HUES6 (cell line): ENCODE data around the gene TCF7L1.

Experiments used
- H3K27ac ChIP-seq: 2 replicates; pipeline ENCODE4 v1.7.0; 2013; ENCODE audit warnings: low read depth, mild to moderate bottlenecking, low read length, inconsistent platforms
- H3K27me3 ChIP-seq: 2 replicates; pipeline ENCODE4 v1.6.1; 2013; ENCODE audit warnings: low read length; ENCODE audit not compliant: control insufficient read depth, insufficient read depth
- H3K36me3 ChIP-seq: 2 replicates; pipeline ENCODE4 v1.6.1; 2013; ENCODE audit warnings: low read length; ENCODE audit not compliant: control insufficient read depth, insufficient read depth
- H3K4me1 ChIP-seq: 2 replicates; pipeline ENCODE4 v1.6.1; 2013; ENCODE audit warnings: low read length; ENCODE audit not compliant: control insufficient read depth, insufficient read depth
- H3K4me3 ChIP-seq: 2 replicates; pipeline ENCODE4 v1.5.1; 2013; ENCODE audit warnings: low read depth, low read length
- H3K9ac ChIP-seq: one replicate; pipeline ENCODE4 v1.6.1; 2013; ENCODE audit warnings: mild to moderate bottlenecking, low read length
- H3K9me3 ChIP-seq: 2 replicates; pipeline ENCODE4 v1.6.1; 2013; ENCODE audit warnings: low read depth, low read length; ENCODE audit not compliant: control insufficient read depth, insufficient read depth

Gene TCF7L1

GRCh38 chr2:85286918-85287317, 153.7 kb downstream of the TCF7L1 start:
- Histone ChIP-seq H3K4me1 (peaks cover 12% of the 10 kb centered on the region), H3K9me3 (no peaks in the 10 kb centered on the region), H3K27ac (no peak overlapping the region), H3K9ac (no peak overlapping the region), H3K36me3 (peaks cover 21% of the 10 kb centered on the region), H3K27me3 (no peaks in the 10 kb centered on the region), H3K4me3 (no peak overlapping the region)

GRCh38 chr2:85287721-85288120, 154.5 kb downstream of the TCF7L1 start:
- Histone ChIP-seq H3K27ac (no peak overlapping the region), H3K9me3 (no peaks in the 10 kb centered on the region), H3K4me3 (no peak overlapping the region), H3K36me3 (peaks cover 23% of the 10 kb centered on the region), H3K27me3 (no peaks in the 10 kb centered on the region), H3K9ac (no peak overlapping the region), H3K4me1 (peaks cover 12% of the 10 kb centered on the region)

GRCh38 chr2:85288244-85288725, 155.1 kb downstream of the TCF7L1 start:
- Histone ChIP-seq H3K27me3 (no peaks in the 10 kb centered on the region), H3K36me3 (peaks cover 26% of the 10 kb centered on the region), H3K9me3 (no peaks in the 10 kb centered on the region), H3K4me3 (no peak overlapping the region), H3K9ac (no peak overlapping the region), H3K4me1 (peaks cover 15% of the 10 kb centered on the region), H3K27ac (no peak overlapping the region)

- H3K27me3 ChIP-seq, result no peaks in the 10 kb centered on the region
- no peaks in the 10 kb centered on the region for H3K9me3 ChIP-seq
- no peak overlapping the region for H3K9ac ChIP-seq
- H3K36me3 ChIP-seq, result peaks cover 15% of the 10 kb centered on the region
- H3K27ac ChIP-seq, result no peak overlapping the region
- no peak overlapping the region for H3K4me3 ChIP-seq
- H3K4me1 ChIP-seq, result peaks cover 20% of the 10 kb centered on the region
These were observed 158.3 kb downstream of the TCF7L1 start for GRCh38 chr2:85291425-85292023.

- Histone ChIP-seq H3K36me3 (peaks cover 47% of the 10 kb centered on the region), H3K9me3 (no peaks in the 10 kb centered on the region), H3K27ac (no peak overlapping the region), H3K9ac (no peak overlapping the region), H3K4me3 (no peak overlapping the region), H3K27me3 (no peaks in the 10 kb centered on the region), H3K4me1 (peaks cover 3% of the 10 kb centered on the region)
These were observed 168.9 kb downstream of the TCF7L1 start for GRCh38 chr2:85302121-85302520.

- peaks cover 5% of the 10 kb centered on the region; the same call in 1 of the 2 replicates for H3K4me1 ChIP-seq
- no peak overlapping the region for H3K27ac ChIP-seq
- H3K4me3 ChIP-seq, result no peak overlapping the region
- no peaks in the 10 kb centered on the region for H3K27me3 ChIP-seq
- H3K36me3 ChIP-seq, result peaks cover 62% of the 10 kb centered on the region
- H3K9me3 ChIP-seq, result no peaks in the 10 kb centered on the region
- no peak overlapping the region for H3K9ac ChIP-seq
These were observed 170.8 kb downstream of the TCF7L1 start for GRCh38 chr2:85303780-85304531.

- Histone ChIP-seq H3K9me3 (no peaks in the 10 kb centered on the region), H3K36me3 (peaks cover 66% of the 10 kb centered on the region), H3K27ac (no peak overlapping the region), H3K9ac (no peak overlapping the region), H3K27me3 (no peaks in the 10 kb centered on the region), H3K4me1 (peaks cover 21% of the 10 kb centered on the region; the same call in 1 of the 2 replicates), H3K4me3 (no peak overlapping the region)
These were observed 174.3 kb downstream of the TCF7L1 start for GRCh38 chr2:85307527-85307897.

- H3K9ac ChIP-seq, result no peak overlapping the region
- no peak overlapping the region for H3K27ac ChIP-seq
- H3K4me1 ChIP-seq, result peaks cover 21% of the 10 kb centered on the region; the same call in 1 of the 2 replicates
- H3K9me3 ChIP-seq, result no peaks in the 10 kb centered on the region
- H3K27me3 ChIP-seq, result no peaks in the 10 kb centered on the region
- peaks cover 59% of the 10 kb centered on the region for H3K36me3 ChIP-seq
- H3K4me3 ChIP-seq, result no peak overlapping the region
These were observed 175.0 kb downstream of the TCF7L1 start for GRCh38 chr2:85308201-85308600.

GRCh38 chr2:85308896-85309555, 175.8 kb downstream of the TCF7L1 start:
- Histone ChIP-seq H3K9ac (no peak overlapping the region), H3K4me3 (no peak overlapping the region), H3K36me3 (peaks cover 51% of the 10 kb centered on the region), H3K4me1 (peaks cover 21% of the 10 kb centered on the region; the same call in 1 of the 2 replicates), H3K27me3 (no peaks in the 10 kb centered on the region), H3K9me3 (no peaks in the 10 kb centered on the region), H3K27ac (no peak overlapping the region)

- Histone ChIP-seq H3K36me3 (peaks cover 45% of the 10 kb centered on the region), H3K4me1 (peaks cover 21% of the 10 kb centered on the region; the same call in 1 of the 2 replicates), H3K27me3 (no peaks in the 10 kb centered on the region), H3K4me3 (no peak overlapping the region), H3K27ac (no peak overlapping the region), H3K9ac (no peak overlapping the region), H3K9me3 (no peaks in the 10 kb centered on the region)
These were observed 176.6 kb downstream of the TCF7L1 start for GRCh38 chr2:85309699-85310321.
